Cardiac fibroblast (primary cell): ENCODE measurements around the gene KLHL29.

Source experiments
- DNase-seq, 2 donors: peaks; one replicate each; pipeline versions ENCODE4 v3.0.0 to v3.0.0-alpha.2; 2010; ENCODE audit warnings: low read depth in 2 of 2
- H3K4me3 ChIP-seq, 2 donors: replicated peaks in 1 of 2; 1 replicate in 1 of 2; 2 replicates in 1 of 2; pipeline ENCODE4 v1.5.1; 2011; ENCODE audit warnings: low read depth in 2 of 2, low read length in 2 of 2, mild to moderate bottlenecking in 2 of 2, moderate library complexity in 1 of 2
- TF ChIP-seq, protein P1 (sequence below): IDR thresholded peaks from one replicate; pipeline ENCODE4 v1.5.1; 2011; ENCODE audit warnings: low read depth, mild to moderate bottlenecking, low read length, inconsistent platforms

The KLHL29 gene

DNA sequence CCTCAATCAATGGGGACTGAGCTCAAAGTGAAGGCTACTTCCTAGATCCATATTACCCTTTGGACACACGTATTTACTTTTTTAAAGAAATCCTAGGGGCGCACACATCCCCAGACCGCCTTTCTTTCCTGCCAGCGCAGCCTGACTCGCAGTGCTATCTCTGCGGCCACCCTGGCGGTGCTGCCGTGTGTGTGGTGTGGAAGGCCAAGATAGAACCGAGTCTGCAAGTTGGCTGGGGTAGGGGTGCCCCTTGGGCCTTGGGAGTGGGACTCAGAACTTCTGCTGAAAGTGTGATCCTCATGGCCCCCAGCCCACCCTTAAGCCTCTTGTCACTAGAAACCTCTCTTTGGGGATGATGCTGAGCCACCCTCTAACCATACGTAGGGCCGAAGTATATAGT, 143.7 kb downstream of the KLHL29 start:
- TF ChIP-seq, protein P1, sequence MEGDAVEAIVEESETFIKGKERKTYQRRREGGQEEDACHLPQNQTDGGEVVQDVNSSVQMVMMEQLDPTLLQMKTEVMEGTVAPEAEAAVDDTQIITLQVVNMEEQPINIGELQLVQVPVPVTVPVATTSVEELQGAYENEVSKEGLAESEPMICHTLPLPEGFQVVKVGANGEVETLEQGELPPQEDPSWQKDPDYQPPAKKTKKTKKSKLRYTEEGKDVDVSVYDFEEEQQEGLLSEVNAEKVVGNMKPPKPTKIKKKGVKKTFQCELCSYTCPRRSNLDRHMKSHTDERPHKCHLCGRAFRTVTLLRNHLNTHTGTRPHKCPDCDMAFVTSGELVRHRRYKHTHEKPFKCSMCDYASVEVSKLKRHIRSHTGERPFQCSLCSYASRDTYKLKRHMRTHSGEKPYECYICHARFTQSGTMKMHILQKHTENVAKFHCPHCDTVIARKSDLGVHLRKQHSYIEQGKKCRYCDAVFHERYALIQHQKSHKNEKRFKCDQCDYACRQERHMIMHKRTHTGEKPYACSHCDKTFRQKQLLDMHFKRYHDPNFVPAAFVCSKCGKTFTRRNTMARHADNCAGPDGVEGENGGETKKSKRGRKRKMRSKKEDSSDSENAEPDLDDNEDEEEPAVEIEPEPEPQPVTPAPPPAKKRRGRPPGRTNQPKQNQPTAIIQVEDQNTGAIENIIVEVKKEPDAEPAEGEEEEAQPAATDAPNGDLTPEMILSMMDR: no peak
- no peak overlapping the region for H3K4me3 ChIP-seq
- DNase-seq: no peak

DNA sequence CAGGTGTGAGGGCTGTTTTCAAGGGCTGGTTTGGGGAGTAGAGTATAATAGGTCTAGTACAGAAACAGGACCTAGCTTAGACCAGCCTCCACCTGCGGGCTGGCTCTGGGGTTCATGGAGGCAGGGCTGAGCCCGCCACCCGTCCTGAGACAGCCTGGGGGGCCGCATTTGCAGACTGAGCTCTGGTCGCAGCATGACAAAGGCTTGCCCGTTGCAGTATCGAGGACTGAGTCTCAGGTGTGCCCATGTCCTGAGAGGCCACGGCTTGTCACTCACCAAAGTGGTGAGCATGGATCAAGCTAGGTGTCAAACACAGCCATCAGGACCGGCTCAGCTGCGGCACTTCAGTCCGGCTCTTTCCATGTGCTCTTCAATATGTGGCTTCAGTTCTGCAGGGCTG, 144.7 kb downstream of the KLHL29 start:
- TF ChIP-seq, protein P1: no peak
- no peak for DNase-seq
- no peak overlapping the region for H3K4me3 ChIP-seq

DNA sequence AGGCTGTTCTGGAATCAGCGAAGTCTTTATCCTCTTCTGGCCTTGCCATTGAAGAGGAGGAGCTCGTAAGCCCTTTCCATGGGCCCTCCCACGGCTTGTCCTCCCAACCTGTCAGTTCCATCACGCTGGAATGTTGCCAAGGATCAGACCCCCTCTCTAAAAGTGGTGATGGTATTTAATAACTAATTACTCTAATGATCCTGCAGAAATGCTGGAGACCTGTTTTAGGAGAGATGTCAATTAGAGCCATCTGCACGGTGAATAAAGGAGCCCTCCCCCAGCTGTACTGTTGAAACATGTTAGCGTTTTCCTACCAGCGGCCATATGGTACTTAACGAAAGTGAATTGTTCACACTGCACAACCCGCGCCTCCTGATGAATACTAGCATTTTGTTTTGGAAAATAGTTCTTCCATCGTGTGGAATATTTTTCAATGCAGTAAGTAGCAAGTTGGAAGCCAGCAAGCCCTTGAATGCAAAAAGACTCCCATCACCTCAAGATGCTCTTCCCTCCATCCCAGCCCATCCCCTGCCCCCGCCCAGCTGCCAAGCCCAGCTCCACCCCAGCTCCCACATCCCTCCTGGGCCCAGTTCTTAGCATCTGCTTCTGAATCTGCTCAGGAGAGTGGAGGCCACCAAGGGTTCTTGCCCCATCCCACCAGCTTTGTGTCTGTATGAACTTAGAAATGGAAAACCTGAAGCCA, 145.4 kb downstream of the KLHL29 start:
- DNase-seq: no peak
- H3K4me3 ChIP-seq: no peak overlapping the region
- TF ChIP-seq, protein P1: no peak

DNA sequence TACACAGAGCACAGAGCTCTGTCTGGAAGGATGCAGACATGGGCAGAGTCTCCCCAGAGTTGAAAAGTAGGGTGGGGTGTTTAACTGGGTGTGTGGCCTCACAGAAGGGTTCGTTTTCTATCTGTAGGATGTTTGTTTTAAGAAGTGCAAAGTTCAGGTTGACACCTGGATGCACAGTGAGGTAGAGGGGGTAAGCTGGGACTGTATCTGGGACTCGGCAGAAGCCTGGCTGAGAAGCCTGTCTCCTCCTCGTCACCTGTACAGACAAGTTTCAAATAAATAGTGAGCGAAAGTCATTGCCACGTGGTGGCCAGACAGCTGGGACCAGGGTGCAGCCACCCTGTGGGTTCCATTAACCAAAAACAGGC, 145.9 kb downstream of the KLHL29 start:
- DNase-seq: no peak
- TF ChIP-seq, protein P1: no peak
- H3K4me3 ChIP-seq: no peak overlapping the region

DNA sequence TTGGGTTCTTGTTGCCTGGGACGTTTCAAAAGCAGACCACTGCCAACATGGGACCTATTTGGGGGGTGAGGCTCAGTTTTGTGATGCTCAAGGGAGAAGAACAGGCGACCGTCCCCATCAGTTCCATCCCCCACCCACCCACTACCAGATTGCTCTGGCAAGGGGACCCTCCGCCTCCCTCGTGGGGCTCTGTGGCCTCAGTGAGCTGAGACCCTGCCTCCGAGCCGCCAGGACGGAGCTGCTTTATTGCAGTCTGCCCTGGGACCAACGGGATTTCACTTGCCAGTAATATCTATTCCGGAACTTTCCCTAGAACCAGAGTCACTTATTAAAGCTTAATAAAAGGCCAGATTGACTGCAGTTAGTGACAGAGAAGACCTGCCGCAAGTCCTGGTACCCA, 146.3 kb downstream of the KLHL29 start:
- no peak overlapping the region for H3K4me3 ChIP-seq
- TF ChIP-seq, protein P1: no peak
- no peak for DNase-seq

DNA sequence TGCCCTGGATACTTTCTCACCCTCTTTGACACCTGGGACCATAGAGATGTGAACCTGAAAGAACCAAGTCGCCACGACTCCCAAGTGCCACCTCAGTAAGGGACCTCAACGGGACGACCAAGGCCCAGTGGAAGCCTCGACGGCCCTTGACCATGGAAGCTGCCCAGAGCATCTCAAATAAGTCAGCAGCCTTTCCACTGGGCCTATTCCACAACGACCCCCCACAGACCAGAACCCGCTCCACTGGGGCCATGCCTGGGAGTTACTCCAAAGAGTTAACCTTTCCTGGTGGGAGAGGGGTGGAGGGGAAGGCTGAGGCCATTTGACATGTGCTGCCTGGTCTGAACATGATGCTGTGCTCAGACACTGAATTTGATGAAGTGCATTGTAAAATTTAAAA, 146.9 kb downstream of the KLHL29 start:
- TF ChIP-seq, protein P1: no peak
- no peak overlapping the region for H3K4me3 ChIP-seq
- DNase-seq: no peak
